ENCODE results near the gene GSTA4.

GRCh38 chr6:53044071-53044470, 49.0 kb upstream of the GSTA4 start:
- TF ChIP-seq ZSCAN5A (tag by site-specific recombination; IDR thresholded peaks at IDR 0.05): no peak
- TF ChIP-seq ZNF423 (tag by site-specific recombination; IDR thresholded peaks at IDR 0.05): no peak
- TF ChIP-seq ZNF335 (tag by site-specific recombination; conservative IDR thresholded peaks at IDR 0.05): no peak
- no peak for TF ChIP-seq ZNF138 (tag by site-specific recombination; IDR thresholded peaks at IDR 0.05; ENCODE audit: borderline replicate concordance)
- TF ChIP-seq ZNF792 (tag by site-specific recombination; IDR thresholded peaks at IDR 0.05): no peak
- no peak for TF ChIP-seq ATF2 (tag by site-specific recombination; IDR thresholded peaks at IDR 0.05; ENCODE audit: low read depth)
